DMS153 treated with DMSO at 0.1 percent for 48 hours (cell line): ENCODE measurements around the gene IAPP.
"Not testable (repeated sequence)": the region's sequence is repeated elsewhere in the genome, so short reads cannot be mapped to it uniquely, and the experiment has no call there.

Experiments
- DNase-seq: peaks from one replicate; lab custom pipeline; 2025; ENCODE audit not compliant: unreplicated experiment; lab: John Stamatoyannopoulos, UW

IAPP gene

DNA sequence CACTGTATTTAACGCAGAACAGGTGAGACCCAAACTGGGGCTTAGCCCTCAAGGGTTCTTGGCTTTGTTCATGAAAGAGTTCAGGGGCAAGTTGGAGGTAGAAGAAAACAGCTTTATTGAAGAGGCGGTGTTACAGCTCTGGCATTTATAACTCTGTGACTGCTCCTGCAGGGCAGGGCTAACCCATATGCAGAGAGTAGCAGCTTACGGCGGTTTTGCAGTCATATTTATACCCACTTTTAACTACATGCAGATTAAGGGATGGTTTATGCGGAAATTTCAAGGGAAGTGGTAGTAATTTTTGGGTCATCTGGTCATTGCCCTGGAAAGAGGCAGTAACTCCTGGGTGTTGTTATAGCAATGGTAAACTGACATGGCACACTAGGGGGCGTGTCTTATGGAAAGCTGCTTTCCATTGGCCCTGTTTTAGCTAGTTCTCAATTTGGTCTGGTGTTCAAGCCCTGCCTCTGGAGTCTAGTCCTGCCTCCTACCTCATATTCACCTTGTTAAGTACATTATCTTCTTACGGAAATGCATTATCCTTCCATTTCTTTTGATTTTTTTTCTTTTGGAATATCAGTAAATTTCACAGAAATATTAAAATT is 1.8 kb upstream of the IAPP start:
- DNase-seq, result no peak

GRCh38 chr12:21379218-21379617 is 6.5 kb downstream of the IAPP start:
- no peak for DNase-seq

GRCh38 chr12:21381320-21381719 is 8.6 kb downstream of the IAPP start:
- not testable (repeated sequence) for DNase-seq

GRCh38 chr12:21384261-21384660 is 11.6 kb downstream of the IAPP start:
- DNase-seq, result no peak

DNA sequence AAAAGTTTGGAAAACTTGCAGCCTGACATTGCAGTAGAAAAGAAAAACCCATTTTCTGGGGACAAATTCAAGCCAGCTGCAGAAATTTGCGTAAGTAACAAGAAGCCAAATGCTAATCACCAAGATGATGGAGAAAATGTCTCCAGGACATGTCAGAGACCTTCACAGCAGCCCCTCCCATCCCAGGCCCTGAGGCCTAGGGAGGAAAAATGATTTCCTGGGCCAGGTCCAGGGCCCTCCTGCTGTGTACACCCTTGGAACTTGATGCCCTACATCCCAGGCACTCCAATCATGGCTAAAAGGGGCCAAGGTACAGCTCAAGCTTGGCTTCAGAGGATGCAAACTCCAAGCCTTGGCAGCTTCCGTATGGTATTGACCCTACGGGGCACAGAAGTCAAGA is 14.5 kb downstream of the IAPP start:
- no peak for DNase-seq

DNA sequence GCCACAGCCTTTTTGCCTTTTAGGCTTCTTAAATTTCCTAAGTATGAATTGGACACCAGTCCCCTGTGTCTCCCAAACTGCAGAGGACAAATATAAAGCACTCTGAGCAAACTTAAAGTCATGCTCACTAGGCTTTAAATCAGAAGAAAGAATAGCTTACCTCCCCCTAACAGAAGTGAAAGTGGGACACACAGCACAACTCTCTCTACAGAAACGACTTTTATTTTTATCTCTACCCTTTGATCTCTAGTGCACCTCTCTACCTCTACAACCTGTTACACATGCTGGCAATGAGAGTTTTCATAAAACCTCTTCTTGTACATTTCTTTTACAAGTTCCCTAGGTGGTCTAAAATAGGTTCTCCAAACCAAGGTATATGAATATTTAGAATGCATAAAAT is 19.7 kb downstream of the IAPP start:
- DNase-seq, result no peak

GRCh38 chr12:21394828-21395626 is 22.3 kb downstream of the IAPP start:
- peak; percentile 50 for DNase-seq

- no peak for DNase-seq
Measured at GRCh38 chr12:21413369-21414277, 40.9 kb downstream of the IAPP start.

DNA sequence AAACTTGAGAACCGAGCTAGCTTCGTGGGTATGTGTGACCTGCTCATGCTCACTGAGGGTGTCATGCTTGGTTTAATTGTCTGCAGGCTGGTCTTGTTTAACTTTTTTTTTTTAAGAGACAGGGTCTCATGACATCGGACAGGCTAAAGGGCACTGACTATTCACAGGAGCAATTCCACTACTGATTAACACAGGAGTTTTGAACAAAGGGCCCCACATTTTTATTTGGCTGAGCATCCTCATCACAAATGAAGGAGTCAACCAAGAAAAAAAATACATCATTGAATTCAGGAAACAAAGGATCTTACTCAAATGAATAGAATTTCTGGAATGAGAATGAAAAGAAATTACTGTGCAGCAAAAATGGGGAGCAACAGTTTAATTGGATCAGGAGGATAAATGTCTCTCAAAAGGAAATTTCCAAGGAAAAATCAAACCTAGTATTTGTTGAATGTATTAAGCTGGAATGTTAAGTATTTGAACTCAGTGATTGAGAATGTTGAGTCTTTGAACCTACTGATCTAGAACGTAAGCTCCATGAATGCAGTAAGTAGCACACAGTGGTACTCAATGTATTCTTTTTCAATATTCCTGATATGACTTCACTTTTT is 43.9 kb downstream of the IAPP start:
- DNase-seq, result no peak

GRCh38 chr12:21418398-21418797 is 45.7 kb downstream of the IAPP start:
- not testable (repeated sequence) for DNase-seq

GRCh38 chr12:21419009-21419699 is 46.5 kb downstream of the IAPP start:
- not testable (repeated sequence) for DNase-seq

DNA sequence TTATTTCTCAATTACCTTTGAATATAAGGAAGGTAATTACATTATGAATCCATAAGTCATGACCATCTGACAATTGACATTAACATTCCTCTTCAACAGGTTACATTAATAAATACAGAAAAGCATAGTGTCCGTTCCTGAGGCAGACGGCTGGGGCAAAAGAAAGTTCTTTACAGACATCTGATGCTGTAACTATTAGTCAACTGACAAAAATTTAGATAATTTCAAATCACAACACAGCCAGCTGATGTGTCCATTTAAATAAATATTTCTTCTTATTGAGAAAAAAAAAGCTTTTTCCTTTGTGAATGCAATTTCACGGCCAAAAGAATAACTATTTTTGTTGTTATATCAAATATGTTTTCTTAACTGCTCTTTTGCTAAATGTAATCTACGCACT is 55.5 kb downstream of the IAPP start:
- no peak for DNase-seq
